SK-N-SH (cell line): ENCODE data around the gene ITGA8.
"Not testable (repeated sequence)": the region's sequence is repeated elsewhere in the genome, so short reads cannot be mapped to it uniquely, and the experiment has no call there.

Experiments
- CTCF ChIP-seq: fragments of 200-600 bp; sonication (generic); IDR thresholded peaks from 2 replicates; pipeline ENCODE4 v1.6.1; 2017; ENCODE audit warnings: antibody characterized with exemption, mild to moderate bottlenecking, moderate library complexity
- EZH2phosphoT487 ChIP-seq: fragments of 200-600 bp; sonication (generic); IDR thresholded peaks from 2 replicates; pipeline ENCODE4 v1.6.1; 2017; ENCODE audit warnings: low read depth, mixed run types, mild to moderate bottlenecking, antibody characterized with exemption, moderate library complexity, borderline replicate concordance
- JUND ChIP-seq: IDR thresholded peaks from 2 replicates; pipeline ENCODE4 v1.4.0; 2012
- MXI1 ChIP-seq: IDR thresholded peaks from 2 replicates; pipeline ENCODE4 v1.6.1; 2012; ENCODE audit warnings: mild to moderate bottlenecking, low read depth, low read length, improper control_type of control experiment
- NFIC ChIP-seq: IDR thresholded peaks from 2 replicates; pipeline ENCODE4 v1.4.0; 2012; ENCODE audit warnings: borderline replicate concordance
- POLR2AphosphoS5 ChIP-seq: IDR thresholded peaks from 2 replicates; pipeline ENCODE4 v1.6.1; 2012; ENCODE audit warnings: low read depth, low read length
- REST ChIP-seq: IDR thresholded peaks from 2 replicates; pipeline ENCODE4 v1.6.1; 2012; ENCODE audit warnings: mild to moderate bottlenecking, low read depth, low read length, moderate library complexity
- SIN3A ChIP-seq: IDR thresholded peaks from 2 replicates; pipeline ENCODE4 v1.6.1; 2012; ENCODE audit warnings: low read depth, mild to moderate bottlenecking, low read length, moderate library complexity, borderline replicate concordance
- YY1 ChIP-seq: IDR thresholded peaks from 2 replicates; pipeline ENCODE4 v1.4.0; 2012; ENCODE audit warnings: low read depth, mild to moderate bottlenecking

GRCh38 chr10:15557168-15557567, 162.6 kb downstream of the ITGA8 start:
- TF ChIP-seq REST, JUND, CTCF, EZH2phosphoT487, YY1, POLR2AphosphoS5, SIN3A, MXI1, NFIC: not testable (repeated sequence)
